ENCODE measurements around the gene PCSK1N. TPM values are rescaled to one million over a fixed set of nuclear protein-coding genes. Genes with fewer than 3 reads are reported as not detected.

The PCSK1N gene
- total RNA-seq, 2 donors from 2014 or later: 45.4 to 77.7 TPM

- intact Hi-C loops (cut with DNase I): no loop called here
Observed at GRCh38 chrX:48852857-48853256, 17.4 kb upstream of the PCSK1N start.

GRCh38 chrX:48848847-48849246, 13.4 kb upstream of the PCSK1N start:
- TF ChIP-seq POLR2A (IDR thresholded peaks at IDR 0.05) (no peak), CTCF (IDR thresholded peaks at IDR 0.05) (no peak), POLR2AphosphoS5 (IDR thresholded peaks at IDR 0.05) (no peak)
- no peak overlapping the region for H3K4me3 ChIP-seq
- no peak for DNase-seq (ENCODE audit: low spot score)
- no peaks in the 10 kb centered on the region for H3K36me3 ChIP-seq
- no peak overlapping the region for H3K27ac ChIP-seq
- H3K27me3 ChIP-seq (replicated peaks; ENCODE audit: insufficient read depth): no peaks in the 10 kb centered on the region
- intact Hi-C loops (cut with DNase I): no loop called here
- H3K9me3 ChIP-seq: no peaks in the 10 kb centered on the region
- no peaks in the 10 kb centered on the region for H3K4me1 ChIP-seq (replicated peaks)
- WGBS: 17% methylated on average over 1 of the region's 1 CpG

More at GRCh38 chrX:48852857-48853256, 17.4 kb upstream of the PCSK1N start:
- H3K9me3 ChIP-seq: no peaks in the 10 kb centered on the region
- no peak for DNase-seq (ENCODE audit: low spot score)
- no peaks in the 10 kb centered on the region for H3K4me1 ChIP-seq (replicated peaks)
- H3K27me3 ChIP-seq (replicated peaks; ENCODE audit: insufficient read depth): no peaks in the 10 kb centered on the region
- no peak overlapping the region for H3K27ac ChIP-seq
- 81% methylated on average over 7 of the region's 7 CpGs for WGBS
- no peaks in the 10 kb centered on the region for H3K36me3 ChIP-seq
- H3K4me3 ChIP-seq: no peak overlapping the region
- TF ChIP-seq CTCF (IDR thresholded peaks at IDR 0.05): no peak
- no peak for TF ChIP-seq POLR2AphosphoS5 (IDR thresholded peaks at IDR 0.05)
- TF ChIP-seq POLR2A (IDR thresholded peaks at IDR 0.05): no peak

GRCh38 chrX:48839686-48840085, 4.3 kb upstream of the PCSK1N start:
- Histone ChIP-seq H3K4me1 (replicated peaks) (no peaks in the 10 kb centered on the region), H3K36me3 (no peaks in the 10 kb centered on the region), H3K4me3 (no peak overlapping the region), H3K27ac (no peak overlapping the region), H3K27me3 (replicated peaks; ENCODE audit: insufficient read depth) (no peaks in the 10 kb centered on the region), H3K9me3 (no peaks in the 10 kb centered on the region)
- intact Hi-C loops (cut with DNase I): no loop called here
- TF ChIP-seq POLR2A (IDR thresholded peaks at IDR 0.05) (no peak), POLR2AphosphoS5 (IDR thresholded peaks at IDR 0.05) (no peak)
- WGBS: 65% methylated on average over 9 of the region's 10 CpGs
- no peak for DNase-seq (ENCODE audit: low spot score)

- intact Hi-C loops (cut with DNase I): no loop called here
- no peak overlapping the region for H3K27ac ChIP-seq
- no peaks in the 10 kb centered on the region for H3K27me3 ChIP-seq (replicated peaks; ENCODE audit: insufficient read depth)
- TF ChIP-seq POLR2A (IDR thresholded peaks at IDR 0.05): no peak
- no peak for TF ChIP-seq CTCF (IDR thresholded peaks at IDR 0.05)
- TF ChIP-seq POLR2AphosphoS5 (IDR thresholded peaks at IDR 0.05): no peak
- no peaks in the 10 kb centered on the region for H3K36me3 ChIP-seq
- no peak overlapping the region for H3K4me3 ChIP-seq
- no peaks in the 10 kb centered on the region for H3K4me1 ChIP-seq (replicated peaks)
- no peaks in the 10 kb centered on the region for H3K9me3 ChIP-seq
- WGBS: 11% methylated on average over 7 of the region's 7 CpGs
- DNase-seq (ENCODE audit: low spot score): no peak
Observed at GRCh38 chrX:48834383-48834709, 1.1 kb downstream of the PCSK1N start.

- Histone ChIP-seq H3K27me3 (replicated peaks; ENCODE audit: insufficient read depth) (no peaks in the 10 kb centered on the region), H3K36me3 (no peaks in the 10 kb centered on the region), H3K4me3 (no peak overlapping the region), H3K4me1 (replicated peaks) (no peaks in the 10 kb centered on the region), H3K27ac (no peak overlapping the region), H3K9me3 (no peaks in the 10 kb centered on the region)
- 35% methylated on average over 9 of the region's 9 CpGs for WGBS
- intact Hi-C loops (cut with DNase I): no loop called here
- TF ChIP-seq POLR2A (IDR thresholded peaks at IDR 0.05): no peak
- TF ChIP-seq CTCF (IDR thresholded peaks at IDR 0.05): no peak
- TF ChIP-seq POLR2AphosphoS5 (IDR thresholded peaks at IDR 0.05): no peak
- no peak for DNase-seq (ENCODE audit: low spot score)
Observed at GRCh38 chrX:48833542-48834138, 1.8 kb downstream of the PCSK1N start.
